GM12891 (cell line): ENCODE results near the gene SLC39A2.

Experiments used
- POLR2A ChIP-seq: IDR thresholded peaks from 2 replicates; pipeline ENCODE4 v1.6.1; 2011; ENCODE audit warnings: low read depth, low read length, control low read depth
- POLR2AphosphoS5 ChIP-seq: IDR thresholded peaks from 2 replicates; pipeline ENCODE4 v1.6.1; 2011; ENCODE audit warnings: low read depth, low read length, control low read depth
- SPI1 ChIP-seq: IDR thresholded peaks from 2 replicates; pipeline ENCODE4 v1.6.1; 2011; ENCODE audit warnings: low read depth, low read length, control low read depth
- TAF1 ChIP-seq: IDR thresholded peaks from 2 replicates; pipeline ENCODE4 v1.6.1; 2011; ENCODE audit warnings: low read depth, low read length, control low read depth

- TF ChIP-seq SPI1: no peak
- TF ChIP-seq POLR2AphosphoS5: no peak
- no peak for TF ChIP-seq POLR2A
- TF ChIP-seq TAF1: no peak
Measured at GRCh38 chr14:20996521-20996920, 2.6 kb upstream of the SLC39A2 start.
